ENCODE data around the gene KCNK17. TPM values are rescaled to one million over a fixed set of nuclear protein-coding genes. Genes with fewer than 3 reads are reported as not detected.

Gene KCNK17, protein sequence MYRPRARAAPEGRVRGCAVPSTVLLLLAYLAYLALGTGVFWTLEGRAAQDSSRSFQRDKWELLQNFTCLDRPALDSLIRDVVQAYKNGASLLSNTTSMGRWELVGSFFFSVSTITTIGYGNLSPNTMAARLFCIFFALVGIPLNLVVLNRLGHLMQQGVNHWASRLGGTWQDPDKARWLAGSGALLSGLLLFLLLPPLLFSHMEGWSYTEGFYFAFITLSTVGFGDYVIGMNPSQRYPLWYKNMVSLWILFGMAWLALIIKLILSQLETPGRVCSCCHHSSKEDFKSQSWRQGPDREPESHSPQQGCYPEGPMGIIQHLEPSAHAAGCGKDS
- not detected for polyA plus RNA-seq

DNA sequence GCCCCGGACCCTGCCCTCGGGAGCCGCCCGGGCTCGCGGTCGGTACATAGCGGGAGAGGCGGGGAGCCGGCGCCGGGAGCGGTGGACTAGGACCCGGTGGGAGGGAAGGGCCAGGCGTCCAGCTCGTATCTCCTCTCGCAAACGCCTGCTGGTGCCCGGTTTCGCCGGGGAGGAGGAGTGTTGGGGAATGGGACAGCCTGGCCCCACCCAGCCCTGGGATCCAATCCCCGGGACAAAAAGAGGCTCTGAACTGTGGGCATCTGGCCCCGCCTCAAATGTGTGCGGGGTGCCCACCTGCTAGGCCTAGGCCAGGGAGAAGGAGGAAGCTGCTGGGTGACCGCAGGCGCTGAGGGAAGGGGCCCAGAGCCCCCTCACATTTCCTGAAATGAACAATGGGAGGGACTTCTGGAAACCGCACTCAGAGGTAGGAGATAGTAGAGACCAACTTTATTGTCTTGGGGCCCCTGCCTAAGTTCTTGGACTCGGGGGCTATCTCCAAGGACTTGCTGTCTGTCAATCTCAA lies at the start of gene KCNK17:
KCNK17 (minus strand) TSS at position 147 of the 523 bp plus-strand sequence; CDS start at position 48, 99 bp downstream.
- H3K9me3 Mint-ChIP-seq: no peaks in the 10 kb centered on the region
- no peaks in the 10 kb centered on the region for H3K36me3 Mint-ChIP-seq
- peaks cover 0 to 3% (median 2%) of the 10 kb centered on the region in 3 donors for H3K4me1 Mint-ChIP-seq
- peaks cover 37% of the 10 kb centered on the region for H3K27me3 Mint-ChIP-seq
- H3K27ac Mint-ChIP-seq: no peak within 1 kb of the TSS
- H3K4me3 Mint-ChIP-seq: peak within 1 kb of the TSS in 2 of 4 donors; percentile 21 to 75

DNA sequence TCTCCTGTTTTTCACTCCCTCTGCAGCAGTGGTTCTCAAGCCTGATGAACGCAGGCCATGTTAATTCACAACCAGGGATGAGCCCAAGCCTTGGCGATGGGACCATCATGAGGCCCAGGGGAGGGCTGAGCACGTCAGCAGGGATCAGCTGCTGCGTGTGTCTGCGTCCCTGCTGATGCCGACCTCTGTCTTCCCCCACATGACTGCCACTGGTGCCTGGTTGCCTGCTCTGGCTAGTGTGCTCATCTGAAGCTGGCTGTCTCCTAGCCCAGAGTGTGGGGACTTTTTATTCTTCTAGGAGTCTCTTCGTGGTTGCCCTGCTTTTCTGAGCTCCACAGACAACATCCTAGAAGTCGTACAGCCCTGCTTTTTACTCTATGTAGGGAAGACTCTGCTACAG lies 49.1 kb upstream of the KCNK17 start:
- H3K9me3 Mint-ChIP-seq: no peaks in the 10 kb centered on the region

DNA sequence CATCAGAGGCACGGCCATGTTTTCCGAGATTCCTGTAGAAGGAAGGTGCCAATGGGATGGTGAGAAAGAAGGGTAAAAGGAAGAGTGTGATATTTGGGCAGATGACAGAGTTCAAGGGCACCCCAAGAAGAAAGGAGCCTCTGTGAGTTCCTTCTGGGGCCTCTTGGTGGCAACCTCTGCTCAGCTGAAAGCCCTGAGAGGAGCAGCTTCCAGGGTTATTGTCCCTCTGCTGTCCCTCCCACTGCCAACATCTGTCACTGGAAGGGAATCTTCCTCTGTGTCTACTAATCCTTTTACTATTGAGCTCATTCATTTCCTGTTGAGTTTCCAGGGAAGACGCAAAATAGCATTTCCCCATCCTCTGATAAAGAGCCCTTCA lies 48.3 kb upstream of the KCNK17 start:
- Mint-ChIP-seq H3K4me3 (no peak overlapping the region), H3K4me1 (peaks cover 0 to 2% (median 2%) of the 10 kb centered on the region in 3 donors), H3K9me3 (no peaks in the 10 kb centered on the region), H3K27ac (no peak overlapping the region), H3K27me3 (peaks cover 1% of the 10 kb centered on the region), H3K36me3 (peaks cover 2% of the 10 kb centered on the region)

More for the DNA sequence above, 49.1 kb upstream of the KCNK17 start:
- Mint-ChIP-seq H3K27me3 (peaks cover 1% of the 10 kb centered on the region), H3K36me3 (peaks cover 2% of the 10 kb centered on the region), H3K4me3 (no peak overlapping the region), H3K27ac (no peak overlapping the region), H3K4me1 (peaks cover 0 to 2% (median 2%) of the 10 kb centered on the region in 3 donors)

DNA sequence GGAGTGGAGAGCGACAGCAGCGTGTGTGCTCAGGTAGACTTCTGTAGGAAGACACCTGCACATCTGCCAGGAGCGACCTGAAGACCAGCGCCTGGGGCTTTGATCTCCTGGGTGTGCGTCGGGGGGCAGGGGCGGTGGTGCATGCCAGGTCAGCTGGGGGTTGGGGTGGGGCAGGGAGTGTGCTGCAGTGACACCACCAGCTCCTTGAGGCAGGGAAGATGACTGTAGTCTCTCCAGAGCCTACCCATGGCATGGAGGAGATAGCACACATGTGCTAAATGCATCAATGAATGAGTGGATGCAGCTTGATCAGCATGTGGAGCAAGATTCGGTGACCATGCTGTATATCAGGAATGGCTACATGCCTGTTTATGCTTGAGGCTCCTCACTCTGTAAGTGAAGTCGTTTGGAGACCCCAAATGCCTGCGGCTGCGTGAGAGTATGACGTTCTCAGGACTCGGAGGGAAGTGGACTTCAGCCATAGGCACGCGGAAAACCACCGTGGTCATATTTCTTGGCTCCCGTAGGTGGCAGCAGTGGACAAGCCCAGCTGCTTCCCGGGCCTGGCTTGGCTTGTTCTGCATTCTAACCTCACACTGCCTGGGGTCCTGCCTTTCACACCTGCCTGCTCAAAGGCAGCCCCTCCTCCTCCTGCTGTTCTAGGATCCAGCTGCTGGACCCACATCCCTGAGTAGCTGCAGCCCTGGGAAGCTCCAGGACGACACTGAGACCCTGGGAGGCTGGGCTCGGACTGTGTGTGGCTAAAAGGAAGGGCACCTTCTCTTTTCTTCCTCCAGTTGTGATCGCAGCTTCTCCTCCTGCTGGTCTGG lies 47.7 kb upstream of the KCNK17 start:
- peaks cover 2% of the 10 kb centered on the region for H3K36me3 Mint-ChIP-seq
- H3K9me3 Mint-ChIP-seq: no peaks in the 10 kb centered on the region
- no peak overlapping the region for H3K27ac Mint-ChIP-seq
- peaks cover 1% of the 10 kb centered on the region for H3K27me3 Mint-ChIP-seq
- peak overlapping the region in 1 of 4 donors; percentile 32 for H3K4me3 Mint-ChIP-seq
- H3K4me1 Mint-ChIP-seq: peaks cover 0 to 2% (median 2%) of the 10 kb centered on the region in 3 donors

DNA sequence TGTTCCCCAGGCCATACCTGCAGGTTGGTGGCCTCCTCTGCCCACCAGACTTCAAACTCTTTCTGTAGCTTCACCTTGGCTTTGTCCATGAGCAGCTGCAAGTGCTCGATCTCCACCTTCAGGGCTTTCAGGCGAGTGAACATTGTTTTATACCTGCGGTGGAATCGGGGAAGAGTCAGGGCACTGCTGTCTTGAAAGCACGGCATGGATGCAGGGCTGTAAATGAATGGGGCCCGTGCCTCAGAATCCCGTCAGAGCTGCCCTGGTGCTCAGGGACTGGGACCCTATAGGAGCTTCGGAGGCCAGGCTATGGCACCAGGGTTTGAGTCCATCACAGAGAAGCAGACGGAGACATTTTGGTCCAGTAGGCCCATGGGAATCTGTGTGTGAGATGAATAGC lies 46.2 kb upstream of the KCNK17 start:
- Mint-ChIP-seq H3K4me3 (no peak overlapping the region), H3K9me3 (no peaks in the 10 kb centered on the region), H3K27ac (no peak overlapping the region), H3K4me1 (peaks cover 0 to 2% (median 2%) of the 10 kb centered on the region in 3 donors), H3K27me3 (peaks cover 1% of the 10 kb centered on the region), H3K36me3 (no peaks in the 10 kb centered on the region)

DNA sequence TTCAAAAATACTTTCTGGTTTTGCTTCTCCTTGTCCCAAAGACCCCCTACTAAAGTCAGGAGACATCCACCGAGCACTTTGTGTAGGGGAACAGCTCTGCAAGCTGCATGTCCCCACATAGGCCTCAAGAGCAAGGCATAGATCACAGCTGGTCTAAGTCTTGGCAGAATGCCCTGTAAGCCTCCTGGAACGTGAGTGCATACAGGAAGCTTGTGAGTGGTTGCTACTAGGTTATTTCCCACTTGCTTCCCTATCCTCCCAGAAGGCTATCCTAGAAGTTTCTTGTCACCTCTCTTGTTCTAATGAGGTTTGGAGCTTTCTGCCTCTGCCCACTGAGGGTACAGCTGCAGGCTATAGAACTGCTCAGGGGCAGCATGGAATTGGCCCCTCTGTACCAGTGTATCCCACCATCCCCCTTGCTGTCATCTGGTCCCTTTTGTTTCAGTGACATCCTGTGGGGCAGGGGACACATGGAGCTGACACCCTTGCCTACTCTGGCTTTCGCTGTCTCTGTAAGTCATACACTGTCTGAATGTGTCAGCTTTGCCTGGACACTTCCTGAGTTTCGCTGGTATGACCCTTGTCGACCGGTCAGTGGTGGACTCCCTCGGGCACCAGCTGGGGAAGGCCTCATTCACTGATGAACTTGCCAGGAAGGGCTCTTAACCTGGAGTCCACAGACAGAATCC lies 43.9 kb upstream of the KCNK17 start:
- H3K36me3 Mint-ChIP-seq: no peaks in the 10 kb centered on the region
- peaks cover 0 to 2% (median 2%) of the 10 kb centered on the region in 3 donors for H3K4me1 Mint-ChIP-seq
- H3K27ac Mint-ChIP-seq: no peak overlapping the region
- H3K4me3 Mint-ChIP-seq: no peak overlapping the region
- H3K9me3 Mint-ChIP-seq: no peaks in the 10 kb centered on the region
- peaks cover 1% of the 10 kb centered on the region for H3K27me3 Mint-ChIP-seq

DNA sequence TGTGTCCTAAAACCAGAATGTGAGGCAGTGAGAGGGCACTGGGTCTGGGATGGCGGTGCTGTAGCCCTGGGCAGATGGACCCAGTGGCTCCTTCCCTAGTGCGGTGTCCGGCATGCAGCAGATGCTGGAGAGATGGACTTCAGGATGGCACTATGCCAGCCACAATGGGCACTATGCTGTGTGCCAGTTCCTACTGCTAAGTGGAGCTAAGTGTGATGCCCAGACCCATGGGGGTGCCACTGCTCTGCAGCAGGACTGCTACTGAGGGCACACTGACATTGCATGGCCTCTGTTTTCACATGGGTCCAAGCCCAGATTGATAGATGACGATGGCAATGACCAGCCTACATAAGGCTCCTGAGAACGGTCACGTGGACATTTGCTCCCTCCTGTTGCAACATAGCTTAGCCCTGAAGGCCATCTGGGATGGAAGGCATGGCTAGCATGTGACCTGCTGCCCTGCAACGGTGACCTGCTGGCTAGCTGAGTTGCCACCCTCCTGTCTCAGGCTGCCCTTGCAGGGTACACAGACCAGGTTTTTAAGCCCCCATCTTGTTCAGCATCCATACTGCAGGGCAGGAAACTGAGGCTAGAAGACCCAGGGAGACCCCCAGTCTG lies 39.6 kb upstream of the KCNK17 start:
- no peaks in the 10 kb centered on the region for H3K27me3 Mint-ChIP-seq
- H3K4me1 Mint-ChIP-seq: no peaks in the 10 kb centered on the region
- H3K27ac Mint-ChIP-seq: no peak overlapping the region
- H3K9me3 Mint-ChIP-seq: no peaks in the 10 kb centered on the region
- no peak overlapping the region for H3K4me3 Mint-ChIP-seq
- no peaks in the 10 kb centered on the region for H3K36me3 Mint-ChIP-seq

DNA sequence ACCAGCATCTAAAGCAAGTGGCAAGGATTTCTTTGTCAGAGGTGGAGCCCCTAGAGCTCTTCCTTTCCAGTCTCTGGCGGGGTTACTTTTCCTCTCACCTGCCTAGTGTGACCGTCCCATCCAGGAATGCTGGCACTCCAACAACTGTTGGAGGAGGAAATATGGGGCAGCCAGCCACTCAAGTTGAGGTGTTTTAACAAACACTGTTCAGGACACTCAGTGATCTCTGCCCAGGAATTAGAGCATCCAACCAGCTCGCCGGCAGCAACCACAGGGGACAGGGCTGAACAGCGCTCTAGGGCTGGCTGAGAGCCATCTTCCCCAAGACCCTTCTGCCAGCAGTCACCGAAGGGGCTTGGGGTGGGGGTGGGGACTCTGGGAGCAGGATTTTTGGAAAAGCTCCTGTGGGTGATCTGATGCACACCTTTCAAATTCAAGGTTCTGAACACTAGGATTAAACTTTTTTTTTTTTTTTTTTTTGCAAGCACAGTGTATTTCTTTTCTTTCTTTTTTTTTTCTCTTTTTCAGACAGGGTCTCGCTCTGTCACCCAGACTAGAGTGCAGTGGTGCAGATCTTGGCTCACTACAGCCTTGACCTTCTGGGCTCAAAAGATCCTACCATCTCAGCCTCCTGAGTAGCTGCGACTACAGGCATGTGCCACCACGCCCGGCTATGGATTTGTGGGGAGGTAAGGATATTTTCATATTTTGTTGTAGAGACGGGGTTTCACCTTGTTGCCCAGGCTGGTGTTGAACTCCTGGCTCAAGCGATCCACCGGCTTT lies 36.7 kb upstream of the KCNK17 start:
- Mint-ChIP-seq H3K27ac (no peak overlapping the region), H3K36me3 (no peaks in the 10 kb centered on the region), H3K4me3 (no peak overlapping the region), H3K9me3 (no peaks in the 10 kb centered on the region), H3K27me3 (no peaks in the 10 kb centered on the region), H3K4me1 (peaks cover 0 to 2% (median 0%) of the 10 kb centered on the region in 3 donors)

DNA sequence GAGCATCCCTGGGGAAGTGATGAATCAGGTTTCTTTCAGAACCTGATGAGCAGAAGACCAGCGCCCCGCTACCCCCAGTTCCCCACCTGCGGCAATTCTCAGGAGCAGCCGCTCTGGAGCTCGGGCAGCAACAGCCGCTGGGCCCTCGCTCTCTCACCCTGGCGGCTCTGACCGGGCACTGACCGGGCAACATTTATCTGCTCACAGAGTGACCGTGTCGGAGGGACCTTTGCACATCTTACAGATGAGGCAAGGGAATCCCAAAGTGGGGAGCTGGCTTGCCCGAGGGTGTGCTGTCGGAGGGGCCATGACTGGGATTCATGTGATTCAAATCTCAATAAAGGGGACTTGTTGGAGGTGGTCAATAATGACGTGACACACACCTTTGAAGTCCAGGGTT lies 34.5 kb upstream of the KCNK17 start:
- H3K4me1 Mint-ChIP-seq: peaks cover 0 to 4% (median 2%) of the 10 kb centered on the region in 3 donors
- H3K27ac Mint-ChIP-seq: no peak overlapping the region
- no peak overlapping the region for H3K4me3 Mint-ChIP-seq
- no peaks in the 10 kb centered on the region for H3K9me3 Mint-ChIP-seq
- no peaks in the 10 kb centered on the region for H3K27me3 Mint-ChIP-seq
- no peaks in the 10 kb centered on the region for H3K36me3 Mint-ChIP-seq

DNA sequence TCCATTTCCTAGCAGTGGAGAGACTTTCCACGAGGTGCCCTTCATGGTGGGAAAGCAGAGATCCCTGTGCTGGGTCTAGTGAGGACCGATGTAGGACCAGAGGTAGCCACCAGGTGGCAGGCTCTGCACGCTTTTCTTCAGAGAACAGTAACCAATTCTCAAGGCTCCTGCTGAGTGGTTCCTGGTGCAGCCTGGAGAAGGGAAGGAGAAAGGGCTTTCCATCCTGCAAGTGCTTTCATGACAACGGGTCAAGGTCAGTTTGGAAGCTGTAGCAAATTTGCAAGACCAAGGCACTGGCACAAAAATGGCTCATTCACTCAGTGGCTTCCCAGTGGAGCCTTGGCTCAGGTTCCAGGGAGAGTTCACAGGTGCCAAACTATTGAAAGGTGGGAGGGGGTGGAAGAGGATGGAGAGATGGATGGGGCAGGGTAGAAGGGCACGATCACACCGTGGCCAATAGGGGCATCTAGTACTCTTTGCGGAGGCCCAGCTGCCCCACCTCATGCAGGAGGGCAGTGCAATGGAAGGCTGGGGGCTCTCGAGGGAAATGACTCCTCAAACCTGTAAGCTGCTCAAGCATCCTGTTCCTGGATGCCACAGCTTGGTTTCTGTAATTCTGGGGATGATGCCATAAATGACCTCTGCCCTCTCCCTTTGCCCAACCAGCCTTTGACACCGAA lies 33.8 kb upstream of the KCNK17 start:
- Mint-ChIP-seq H3K4me3 (no peak overlapping the region), H3K9me3 (peaks cover 0 to 2% (median 0%) of the 10 kb centered on the region in 3 donors), H3K4me1 (peaks cover 0 to 7% (median 6%) of the 10 kb centered on the region in 3 donors), H3K27ac (no peak overlapping the region), H3K27me3 (peaks cover 1% of the 10 kb centered on the region), H3K36me3 (no peaks in the 10 kb centered on the region)

DNA sequence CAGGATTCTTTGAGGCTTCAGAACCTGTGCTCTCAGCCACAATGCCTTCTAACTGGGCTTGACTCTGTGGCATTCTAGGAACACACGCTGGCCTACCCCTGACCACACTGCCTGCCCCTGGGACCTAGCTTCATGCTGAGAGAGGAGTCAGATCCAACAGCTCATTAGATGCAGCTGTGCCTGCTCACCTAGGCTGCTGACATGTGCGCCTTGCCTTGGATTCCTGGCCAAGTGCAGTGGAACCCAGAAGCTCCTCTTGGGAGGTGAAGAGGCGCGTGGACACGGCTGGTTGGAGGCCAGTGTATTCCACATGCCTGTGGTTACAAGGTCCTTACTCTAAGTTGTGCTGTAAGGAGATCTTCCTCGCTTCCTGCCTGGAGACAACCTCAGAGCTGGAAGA lies 33.0 kb upstream of the KCNK17 start:
- Mint-ChIP-seq H3K4me3 (no peak overlapping the region), H3K27me3 (peaks cover 1% of the 10 kb centered on the region), H3K4me1 (peaks cover 0 to 9% (median 9%) of the 10 kb centered on the region in 3 donors), H3K36me3 (no peaks in the 10 kb centered on the region), H3K27ac (no peak overlapping the region), H3K9me3 (peaks cover 0 to 2% (median 0%) of the 10 kb centered on the region in 3 donors)

DNA sequence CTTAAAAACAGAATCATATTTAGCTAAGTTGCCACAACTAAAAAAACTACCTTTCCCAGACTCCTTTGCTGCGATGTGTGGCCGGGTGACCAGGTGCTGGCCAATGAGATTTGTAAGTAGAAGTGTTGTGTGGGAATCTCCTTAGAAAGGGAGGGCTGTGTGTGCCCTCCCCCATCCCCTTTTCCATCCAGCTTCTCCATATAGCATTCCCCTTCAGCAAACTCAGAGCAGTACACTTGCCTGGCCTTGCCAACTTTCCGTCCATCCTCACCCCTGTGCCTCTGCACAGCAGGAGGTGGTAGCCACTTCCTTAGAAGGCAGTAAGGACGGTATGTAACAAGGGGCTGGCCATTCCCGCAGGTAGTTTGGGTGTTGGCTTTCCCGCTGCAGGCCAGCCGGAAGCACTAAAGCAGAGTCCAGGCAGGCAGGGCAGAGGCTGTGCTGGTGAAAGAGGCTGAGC lies 30.6 kb upstream of the KCNK17 start:
- Mint-ChIP-seq H3K4me1 (peaks cover 0 to 9% (median 9%) of the 10 kb centered on the region in 3 donors), H3K36me3 (no peaks in the 10 kb centered on the region), H3K9me3 (peaks cover 0 to 2% (median 0%) of the 10 kb centered on the region in 3 donors), H3K4me3 (no peak overlapping the region), H3K27ac (peak overlapping the region in 1 of 3 donors; percentile 41), H3K27me3 (peaks cover 2% of the 10 kb centered on the region)

DNA sequence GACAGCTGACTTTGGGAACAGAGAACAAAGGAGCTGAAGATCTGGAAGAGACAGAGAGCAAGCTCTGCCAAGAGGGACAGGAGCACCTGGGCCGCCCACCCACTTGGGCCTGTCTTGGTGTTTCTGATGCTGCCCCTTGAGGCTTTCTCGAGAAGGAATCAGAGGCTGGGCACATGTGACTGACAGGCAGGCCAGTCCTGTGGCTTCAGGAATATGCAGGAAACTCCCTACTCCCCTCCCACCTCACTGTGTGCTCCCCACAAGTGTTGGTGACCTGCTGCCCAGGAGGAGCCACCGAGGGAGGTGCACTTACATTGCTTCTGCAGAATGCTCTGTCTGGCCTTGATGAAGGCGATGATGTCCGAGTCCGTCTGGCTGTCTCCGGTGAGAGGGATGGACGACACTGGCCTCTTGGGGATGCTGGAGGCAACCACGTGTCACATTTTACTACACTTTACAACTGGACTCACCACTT lies 29.2 kb upstream of the KCNK17 start:
- H3K36me3 Mint-ChIP-seq: no peaks in the 10 kb centered on the region
- peaks cover 0 to 9% (median 9%) of the 10 kb centered on the region in 3 donors for H3K4me1 Mint-ChIP-seq
- no peak overlapping the region for H3K4me3 Mint-ChIP-seq
- peaks cover 11% of the 10 kb centered on the region for H3K27me3 Mint-ChIP-seq
- H3K9me3 Mint-ChIP-seq: peaks cover 0 to 2% (median 0%) of the 10 kb centered on the region in 3 donors
- no peak overlapping the region for H3K27ac Mint-ChIP-seq

Measured in IgD-negative memory B cell (primary cell).